Measurements from ENCODE around the gene PDX1.

PDX1 gene

GRCh38 chr13:27918041-27918917 is 1.5 kb upstream of the PDX1 start:
- CTCF ChIA-PET, result no interaction called here

More at GRCh38 chr13:27918041-27918917, 1.5 kb upstream of the PDX1 start:
- H3K4me3 ChIP-seq (ENCODE audit: low read depth, low read length), result no peak overlapping the region
- no peak overlapping the region for H3K27ac ChIP-seq (ENCODE audit: extremely low read depth, low read depth, low read length)
- H3K9me3 ChIP-seq (ENCODE audit: control insufficient read depth, insufficient read depth, low read depth, low read length), result no peaks in the 10 kb centered on the region
- POLR2A ChIA-PET, result no interaction called here
- peaks cover 0 to 2% of the 10 kb centered on the region in 2 experiments; a peak in 1 of 3 replicates for H3K36me3 ChIP-seq (ENCODE audit: control insufficient read depth in 2 of 2, insufficient read depth in 1 of 2, low read length in 2 of 2)
- no peaks in the 10 kb centered on the region for H3K4me1 ChIP-seq (ENCODE audit: control insufficient read depth, insufficient read depth, low read length)
- TF ChIP-seq ZNF830 (tag by site-specific recombination; IDR thresholded peaks at IDR 0.05; ENCODE audit: low read depth) (no peak), ZNF501 (tag by site-specific recombination; IDR thresholded peaks at IDR 0.05) (no peak), ZNF26 (tag by site-specific recombination; IDR thresholded peaks at IDR 0.05) (no peak), ZNF155 (tag by site-specific recombination; IDR thresholded peaks at IDR 0.05) (no peak), BCL6B (tag by site-specific recombination; IDR thresholded peaks at IDR 0.05) (no peak), KLF9 (tag by site-specific recombination; IDR thresholded peaks at IDR 0.05; ENCODE audit: low read depth) (no peak), ZNF488 (tag by site-specific recombination; IDR thresholded peaks at IDR 0.05) (no peak), BCL11A (tag by site-specific recombination; IDR thresholded peaks at IDR 0.05; ENCODE audit: low read depth) (no peak), ZNF704 (tag by site-specific recombination; IDR thresholded peaks at IDR 0.05) (no peak), SETDB1 (IDR thresholded peaks at IDR 0.05; ENCODE audit: insufficient read length, low read length) (no peak), INSM2 (tag by site-specific recombination; IDR thresholded peaks at IDR 0.05) (no peak), ZNF600 (tag by site-specific recombination; IDR thresholded peaks at IDR 0.05) (no peak), ZNF548 (tag by site-specific recombination; IDR thresholded peaks at IDR 0.05) (no peak), OVOL3 (tag by site-specific recombination; IDR thresholded peaks at IDR 0.05) (no peak), ZNF211 (tag by site-specific recombination; IDR thresholded peaks at IDR 0.05; ENCODE audit: low read depth) (no peak), ZNF133 (tag by site-specific recombination; IDR thresholded peaks at IDR 0.05) (no peak), ZEB2 (tag by site-specific recombination; IDR thresholded peaks at IDR 0.05) (no peak), REPIN1 (tag by site-specific recombination; IDR thresholded peaks at IDR 0.05; ENCODE audit: low read depth) (no peak), ZNF391 (tag by site-specific recombination; IDR thresholded peaks at IDR 0.05; ENCODE audit: borderline replicate concordance, low read depth) (no peak)

Measured in HEK293 (cell line).